Activated T-helper 9 cell treated with anti-CD3 and anti-CD28 coated beads, Interleukin-2, amount 50 U/mL, for 16 hours (primary cell): ENCODE data around the gene EEF1G.
"Not testable (repeated sequence)": the region's sequence is repeated elsewhere in the genome, so short reads cannot be mapped to it uniquely, and the experiment has no call there.

Experiments used
- DNase-seq: peaks from one replicate; pipeline ENCODE4 v3.0.0-alpha.2; 2020; ENCODE audit warnings: low read depth

EEF1G gene

GRCh38 chr11:62554387-62555167 lies 19.1 kb downstream of the EEF1G start:
- no peak for DNase-seq

DNA sequence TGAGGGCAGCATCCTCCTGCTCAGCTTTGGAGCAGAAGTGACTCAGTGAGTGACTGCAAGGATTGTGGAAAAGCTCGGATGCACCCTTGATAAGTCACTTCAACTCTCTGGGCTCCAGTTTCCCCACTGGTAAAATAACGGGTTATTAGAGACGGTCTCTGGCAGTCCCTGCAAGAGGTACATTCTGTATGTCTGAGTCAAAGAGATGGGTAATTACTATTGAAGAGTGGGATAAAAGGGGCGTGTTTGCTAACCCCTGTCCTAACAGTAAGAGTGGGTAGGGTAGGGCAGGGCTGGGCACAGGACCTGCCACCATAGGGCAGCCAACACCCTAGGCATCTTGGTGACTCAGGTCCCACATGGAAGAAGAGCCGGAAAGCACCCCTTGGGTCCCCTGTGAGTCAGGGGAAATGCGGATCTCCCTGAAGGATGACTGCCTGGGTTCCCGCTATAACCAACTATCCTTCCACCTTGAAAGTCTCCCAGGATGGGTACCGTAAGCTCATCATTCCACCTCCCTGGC lies 19.8 kb downstream of the EEF1G start:
- DNase-seq = no peak

DNA sequence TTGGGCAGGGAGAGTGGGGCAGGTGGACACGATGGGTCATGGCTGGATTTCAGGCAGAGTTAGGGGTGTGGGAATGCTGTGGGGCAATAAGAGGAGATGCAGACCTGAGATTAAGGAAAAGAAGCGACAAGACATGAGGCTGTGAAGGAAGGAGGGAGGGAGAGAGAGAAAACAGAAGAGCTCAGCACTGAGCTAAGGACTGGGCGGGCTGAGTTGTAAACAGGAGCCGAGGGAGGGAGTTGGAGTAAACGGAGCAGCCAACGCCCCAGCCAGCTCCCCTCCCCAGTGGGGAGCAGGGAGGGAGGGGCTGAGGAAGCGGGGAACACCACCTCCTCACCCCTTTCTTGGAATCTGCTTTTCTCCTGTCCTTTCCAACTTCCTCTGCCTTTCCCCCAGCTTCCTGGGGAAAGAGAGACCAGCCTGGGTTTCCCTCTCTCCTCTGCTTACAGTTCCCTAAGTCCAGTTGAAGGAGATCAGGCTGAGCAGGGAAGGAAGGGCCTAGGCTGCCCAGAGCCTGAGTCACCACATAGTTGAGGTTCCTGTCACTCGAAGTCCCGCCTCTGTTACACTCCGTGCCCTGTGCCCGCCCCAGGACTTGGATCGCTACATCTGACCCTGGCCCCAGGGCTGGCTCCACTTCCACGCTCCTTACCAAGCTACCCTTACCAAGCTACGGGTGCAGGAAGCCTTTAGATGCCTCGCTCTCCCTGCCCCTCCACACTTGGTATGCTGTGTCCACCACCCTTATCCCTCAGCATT lies 20.4 kb downstream of the EEF1G start:
- DNase-seq = no peak

- no peak for DNase-seq
Measured at GRCh38 chr11:62552485-62553079, 21.1 kb downstream of the EEF1G start.

- DNase-seq = not testable (repeated sequence)
Measured at GRCh38 chr11:62550478-62550877, 23.2 kb downstream of the EEF1G start.

DNA sequence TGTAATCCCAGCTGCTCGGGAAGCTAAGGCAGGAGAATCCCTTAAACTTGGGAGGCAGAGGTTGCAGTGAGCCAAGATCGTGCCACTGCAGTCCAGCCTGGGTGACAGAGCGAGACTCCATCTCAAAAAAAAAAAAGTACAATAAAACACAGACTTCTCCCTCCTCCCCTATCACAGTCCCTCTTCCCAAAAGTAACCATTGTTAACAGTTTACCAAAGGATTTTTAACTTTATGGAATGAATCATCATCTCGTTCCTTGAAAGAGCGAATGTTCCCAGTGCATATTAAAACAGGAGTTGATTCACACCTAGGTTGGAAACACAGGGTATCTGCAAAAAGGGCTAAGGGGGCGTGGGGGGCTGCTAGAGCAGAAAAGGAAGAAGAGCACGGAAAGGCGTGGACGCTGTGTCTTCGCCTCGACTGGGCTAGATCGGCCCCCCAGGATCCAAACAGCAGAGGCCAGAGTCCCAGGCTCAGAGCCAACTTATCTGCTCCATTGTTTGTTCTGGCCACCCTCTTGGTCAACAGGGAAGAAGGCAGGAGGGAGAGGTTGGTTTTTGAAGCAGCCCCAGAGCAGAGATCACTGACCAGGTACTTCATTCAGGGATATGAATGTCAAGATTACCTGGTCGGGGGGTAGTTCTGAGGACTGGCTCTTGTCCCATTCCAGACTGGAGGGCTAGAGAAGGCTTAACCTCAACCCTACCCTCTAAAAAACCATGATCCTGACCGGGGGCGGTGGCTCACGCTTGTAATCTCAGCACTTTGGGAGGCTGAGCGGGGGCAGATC lies 25.0 kb downstream of the EEF1G start:
- DNase-seq = no peak

DNA sequence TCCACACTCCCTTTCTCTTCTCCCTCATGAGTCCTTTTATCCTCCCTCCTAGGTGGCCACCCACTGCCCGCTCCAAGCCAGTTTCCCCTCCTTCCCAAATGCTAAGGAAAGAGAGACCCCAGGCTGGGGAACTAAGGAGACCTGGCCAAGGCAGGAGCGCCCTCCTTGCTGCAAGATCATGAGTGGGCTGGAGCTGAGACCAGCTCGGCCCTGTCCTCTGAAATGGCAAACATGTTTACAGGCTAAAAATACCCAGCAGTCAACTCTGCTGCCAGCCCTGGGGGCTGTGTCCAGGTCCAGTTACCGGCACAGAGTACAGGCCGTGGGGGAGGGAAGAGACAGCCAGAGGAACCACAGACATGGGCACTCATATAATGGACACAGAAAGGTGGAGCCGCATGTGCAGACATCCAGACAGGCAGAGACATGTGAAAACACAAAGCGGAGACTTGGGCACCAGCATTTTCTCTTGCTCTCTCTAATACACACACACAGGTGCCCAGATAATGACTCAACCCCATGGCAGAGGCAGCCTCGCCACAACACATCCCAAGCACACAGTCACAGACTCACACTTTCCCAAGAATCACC lies 25.9 kb downstream of the EEF1G start:
- DNase-seq = no peak

GRCh38 chr11:62546929-62547625 lies 26.6 kb downstream of the EEF1G start:
- DNase-seq = no peak

DNA sequence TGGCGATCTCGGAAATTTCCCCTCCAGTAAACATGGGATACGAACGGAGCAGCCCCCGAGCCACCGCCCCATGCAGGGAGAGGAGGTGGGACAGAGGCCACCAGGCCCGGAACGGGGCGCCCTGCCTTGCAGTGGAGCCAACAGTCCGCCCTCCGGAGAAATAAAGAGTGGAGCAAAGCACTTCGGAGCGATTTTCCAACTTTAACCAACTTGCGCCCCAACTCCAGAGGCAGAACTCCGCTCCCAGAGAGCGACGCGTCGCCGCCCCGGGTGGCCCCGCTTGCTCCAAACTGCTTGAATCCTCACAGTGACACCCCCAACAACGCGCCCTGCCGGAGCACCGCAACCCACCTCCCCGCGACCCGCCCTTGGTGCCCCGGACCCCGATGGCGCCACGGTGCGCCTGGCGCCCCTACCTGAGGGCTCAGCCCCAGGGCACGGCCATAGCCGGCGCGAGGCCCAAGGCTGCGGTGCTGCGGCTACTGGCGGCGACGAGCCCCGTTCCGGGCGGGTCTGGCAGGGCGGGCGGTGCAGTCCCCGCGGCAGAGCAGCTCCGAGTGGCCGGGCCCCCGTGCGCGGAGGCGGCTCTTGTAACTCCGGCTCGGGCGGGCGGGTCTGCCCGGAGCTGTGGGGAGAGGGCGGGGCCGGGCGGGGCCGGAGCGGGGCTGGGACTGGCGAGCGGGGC lies 27.3 kb downstream of the EEF1G start, which contains the start of gene AHNAK:
Gene AHNAK (minus strand): TSS at position 563 of the 685 bp plus-strand sequence. CDS start 10,708 bp downstream, outside the sequence.
- DNase-seq = peak; percentile 62

GRCh38 chr11:62545437-62546243 lies 28.1 kb downstream of the EEF1G start:
- DNase-seq = peak; percentile 58

GRCh38 chr11:62544581-62545436 lies 28.9 kb downstream of the EEF1G start:
- DNase-seq = no peak

- no peak for DNase-seq
Measured at GRCh38 chr11:62543680-62544444, 29.8 kb downstream of the EEF1G start.

GRCh38 chr11:62542750-62543567 lies 30.7 kb downstream of the EEF1G start:
- DNase-seq = peak; percentile 67

DNA sequence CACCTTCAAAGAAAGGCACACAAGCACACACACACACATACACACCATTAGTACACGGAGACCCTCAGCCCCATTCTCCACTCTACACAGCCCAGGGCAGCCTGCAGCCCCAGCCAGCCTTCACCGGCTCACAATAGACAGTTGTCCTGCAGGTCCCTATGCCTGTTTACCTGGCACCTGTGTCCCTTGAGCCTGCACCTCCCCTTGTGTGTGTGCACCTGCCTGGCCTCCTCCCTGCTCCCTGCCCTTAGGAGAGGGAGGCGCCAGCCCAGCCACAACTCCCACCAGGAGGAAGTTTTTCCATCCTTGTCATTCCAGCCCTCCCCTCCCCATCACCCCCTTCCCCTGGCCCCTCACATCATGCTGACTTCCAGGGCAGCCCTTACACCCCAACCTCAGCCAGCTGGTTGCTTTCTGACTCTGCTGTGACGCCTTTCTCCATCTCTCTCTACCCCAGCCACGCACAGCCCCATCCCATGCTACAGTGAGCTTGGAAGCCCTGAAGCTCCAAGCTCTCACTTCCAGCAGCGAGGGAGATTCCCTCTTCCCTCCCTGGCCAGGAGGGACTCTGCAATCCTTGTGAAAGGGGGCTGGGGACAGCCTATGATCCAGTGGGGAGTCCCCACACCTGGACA lies 31.5 kb downstream of the EEF1G start:
- no peak for DNase-seq

DNA sequence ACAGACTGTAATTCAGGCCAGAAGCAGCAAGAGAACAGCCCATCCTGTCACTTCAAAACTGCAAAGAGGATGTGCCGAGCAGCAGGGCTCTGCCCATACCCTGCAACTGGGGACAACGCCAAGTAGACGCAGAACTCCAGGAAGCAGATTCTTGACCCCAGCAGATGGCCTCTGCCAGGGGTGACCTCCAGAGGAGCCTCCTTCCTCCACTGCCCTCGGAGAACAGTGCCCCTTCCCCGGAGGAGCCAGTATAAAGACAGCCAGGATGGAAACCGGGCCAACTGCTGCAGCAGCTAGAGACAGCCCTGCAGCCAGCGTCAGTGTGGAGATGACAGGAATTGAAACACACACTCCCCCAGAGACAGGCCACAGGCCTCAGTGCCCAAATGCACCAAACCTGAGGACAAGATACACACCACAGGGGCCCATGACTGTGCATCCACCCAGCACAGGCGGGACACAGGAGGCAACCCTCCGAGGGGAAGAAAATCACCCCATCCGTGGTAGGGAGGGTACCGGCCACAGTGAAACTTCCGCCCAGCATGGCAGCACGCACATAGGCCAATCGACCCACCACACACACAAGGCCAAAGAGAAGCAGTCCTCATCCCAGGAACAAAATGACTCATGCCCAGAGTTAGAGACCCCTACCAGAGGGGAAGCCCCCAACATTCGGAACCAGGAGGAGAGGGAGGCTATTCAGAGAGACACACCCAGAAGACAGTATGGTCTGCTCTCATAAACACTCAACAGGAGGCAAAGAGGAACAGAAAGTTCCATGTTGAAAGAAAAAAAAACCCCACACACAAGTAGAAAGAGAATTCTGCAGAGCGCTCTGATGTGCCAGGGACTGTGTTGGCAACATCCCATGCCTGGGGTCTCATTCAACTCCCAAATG lies 32.6 kb downstream of the EEF1G start:
- DNase-seq = no peak
